K562 (cell line): ENCODE results near the gene GAL3ST2. TPM values are rescaled to one million over a fixed set of nuclear protein-coding genes. Genes with fewer than 3 reads are reported as not detected.

Experiments
- ATAC-seq: fragments of 200-7000 bp; cut with Tn5 transposase; 3 replicates; pipeline ENCODE4 v1.9.1; 2020; ENCODE audit warnings: moderate library complexity
- BruUV-seq: library from RNA; stranded (reverse); fragments of 400-500 nt; replicated peaks from 2 replicates; lab custom pipeline; 2021; lab: Mats Ljungman, UMichigan
- CTCF ChIA-PET: fragments of 300-600 bp; formaldehyde crosslinking; extraction: SDS; loops from one replicate; lab custom pipeline; 2021; ENCODE audit warnings: low intra/inter-chr PET ratio; lab: Yijun Ruan, JAX
- POLR2A ChIA-PET: fragments of 300-600, 350-650 bp; sonication (Branson Sonifier 250); formaldehyde crosslinking; extraction: SDS; loops from one replicate; lab custom pipeline; 2021; ENCODE audit warnings: antibody characterized with exemption, inconsistent platforms; lab: Yijun Ruan, JAX
- DNase-seq, 4 experiments: peaks; one replicate each; pipeline versions ENCODE4 v3.0.0 to v3.0.0-alpha.2; 2011 to 2018; ENCODE audit warnings: low spot score in 3 of 4, mixed read lengths in 3 of 4; ENCODE audit errors: extremely low read depth in 1 of 4
- FAIRE-seq: peaks from 2 replicates; lab custom pipeline; 2011; peaks lifted over from hg19 to GRCh38; lab: Jason Lieb, UNC
- H2AFZ ChIP-seq: 2 replicates; pipeline ENCODE4 v1.6.0; 2011; ENCODE audit warnings: low read depth, low read length, control low read depth, inconsistent platforms
- H3K27ac ChIP-seq: fragments of 200-600 bp; 3 replicates; pipeline ENCODE4 v1.8.0; 2011; ENCODE audit warnings: low read depth, mild to moderate bottlenecking, control low read depth, inconsistent platforms, low read length, moderate library complexity, mixed read lengths; ENCODE audit errors: extremely low read depth
- H3K27me3 ChIP-seq, 2 experiments: fragments of 300-600 bp in 1 of 2; 2 replicates in 1 of 2; 3 replicates in 1 of 2; pipeline versions ENCODE4 v1.6.0 to v1.8.0; 2011; ENCODE audit warnings: inconsistent platforms in 2 of 2, low read length in 2 of 2, mild to moderate bottlenecking in 1 of 2, mixed read lengths in 1 of 2, moderate library complexity in 1 of 2; ENCODE audit not compliant: control insufficient read depth in 2 of 2, insufficient read depth in 2 of 2
- H3K36me3 ChIP-seq: fragments of 300-600 bp; 3 replicates; pipeline ENCODE4 v1.8.0; 2011; ENCODE audit warnings: mild to moderate bottlenecking, low read length, inconsistent platforms; ENCODE audit not compliant: control insufficient read depth, insufficient read depth
- H3K4me1 ChIP-seq, 2 experiments: fragments of 200-600 bp in 1 of 2; replicated peaks in 1 of 2; 2 replicates in 1 of 2; 3 replicates in 1 of 2; pipeline versions ENCODE4 v1.5.1 to v1.8.0; 2011; ENCODE audit warnings: inconsistent platforms in 2 of 2, low read length in 2 of 2, mild to moderate bottlenecking in 1 of 2, mixed read lengths in 1 of 2, moderate library complexity in 1 of 2; ENCODE audit not compliant: control insufficient read depth in 2 of 2, insufficient read depth in 2 of 2
- H3K4me2 ChIP-seq: 2 replicates; pipeline ENCODE4 v1.6.1; 2011; ENCODE audit warnings: low read length, control low read depth, inconsistent platforms, mixed read lengths; ENCODE audit not compliant: insufficient read depth
- H3K4me3 ChIP-seq: fragments of 200-600 bp; sonication (generic), shearing (Covaris generic); 2 replicates; pipeline ENCODE4 v1.5.1; 2016; ENCODE audit warnings: control low read depth, inconsistent platforms
- H3K79me2 ChIP-seq: fragments of 200-600 bp; 3 replicates; pipeline ENCODE4 v1.8.0; 2011; ENCODE audit warnings: low read length, inconsistent platforms; ENCODE audit not compliant: control insufficient read depth, insufficient read depth
- H3K9ac ChIP-seq, 2 experiments: 2 replicates each; pipeline versions ENCODE4 v1.6.0 to v1.6.1; 2011; ENCODE audit warnings: low read depth in 2 of 2, low read length in 2 of 2, control low read depth in 1 of 2, inconsistent platforms in 1 of 2, mild to moderate bottlenecking in 1 of 2, mixed read lengths in 1 of 2; ENCODE audit not compliant: insufficient read depth in 1 of 2
- H3K9me1 ChIP-seq: one replicate; pipeline ENCODE4 v1.6.0; 2011; ENCODE audit warnings: inconsistent platforms, mild to moderate bottlenecking, low read length, moderate library complexity; ENCODE audit not compliant: control insufficient read depth, insufficient read depth
- H3K9me3 ChIP-seq: replicated peaks from 2 replicates; pipeline ENCODE4 v1.5.1; 2011; ENCODE audit warnings: low read depth, low read length, inconsistent platforms; ENCODE audit not compliant: control insufficient read depth, insufficient read depth
- H4K20me1 ChIP-seq: replicated peaks from 2 replicates; pipeline ENCODE4 v1.6.1; 2011; ENCODE audit warnings: low read length, inconsistent platforms, mixed read lengths; ENCODE audit not compliant: control insufficient read depth, insufficient read depth
- AFF4 ChIP-seq: sonication (generic); formaldehyde crosslinking; IDR thresholded peaks from 2 replicates; pipeline ENCODE4 v1.8.0; 2023; ENCODE audit warnings: mild to moderate bottlenecking, missing genetic modification reagents
- FOXJ2 ChIP-seq: fragments of 200-800 bp; sonication (Bioruptor generic); IDR thresholded peaks from 2 replicates; pipeline ENCODE4 v1.6.1; 2016; ENCODE audit warnings: missing genetic modification characterization, missing compliant biosample characterization
- MLX ChIP-seq, 2 experiments: fragments of 450-650 bp in 1 of 2; sonication (generic) in 1 of 2; formaldehyde crosslinking; conservative IDR thresholded peaks; 2 replicates each; pipeline versions ENCODE4 v1.4.0 to v1.8.1; 2020 to 2022; ENCODE audit warnings: mild to moderate bottlenecking in 1 of 2, missing genetic modification reagents in 1 of 2
- PHF21A ChIP-seq: fragments of 450-650 bp; IDR thresholded peaks from 2 replicates; pipeline ENCODE4 v1.6.1; 2017; ENCODE audit warnings: low read depth, borderline replicate concordance
- RERE ChIP-seq: sonication (generic); formaldehyde crosslinking; IDR thresholded peaks from 2 replicates; pipeline ENCODE4 v1.8.0; 2023; ENCODE audit warnings: missing genetic modification reagents, mild to moderate bottlenecking, borderline replicate concordance
- SOX6 ChIP-seq: fragments of 450-650 bp; IDR thresholded peaks from 2 replicates; pipeline ENCODE4 v1.6.1; 2014; ENCODE audit warnings: mild to moderate bottlenecking
- ZFPM2 ChIP-seq: fragments of 250-450 bp; sonication (Bioruptor Pico); IDR thresholded peaks from 2 replicates; pipeline ENCODE4 v1.5.1; 2022; ENCODE audit warnings: mild to moderate bottlenecking
- ZNF197 ChIP-seq: fragments of 200-800 bp; sonication (Bioruptor generic); IDR thresholded peaks from 2 replicates; pipeline ENCODE4 v1.6.1; 2016; ENCODE audit warnings: low read depth, missing genetic modification characterization, missing compliant biosample characterization
- WGBS: fragments of 100-300 bp; shearing (Covaris generic); methylation state at CpG from one replicate; pipeline ENCODE4 v1.1.6; 2016; ENCODE audit warnings: low coverage, mixed read lengths; ENCODE audit not compliant: insufficient coverage; ENCODE audit errors: missing lambda C conversion rate; 5-methylcytosine and 5-hydroxymethylcytosine counted together
- in situ Hi-C: fragments of 300-500 bp; cut with MboI; formaldehyde crosslinking; loops from 4 replicates; pipeline ENCODE4 v1.15.0; 2018; ENCODE audit warnings: inconsistent platforms, mixed read lengths
- intact Hi-C: fragments of 100-400 bp; cut with micrococcal nuclease; formaldehyde crosslinking; loops from 2 replicates; pipeline ENCODE4 v1.14.2; 2022
- polyA plus RNA-seq, 8 experiments: library from polyadenylated mRNA; depleted of rRNA in 4 of 8; stranded (reverse) in 5 of 8; unstranded in 3 of 8; fragments of >200 nt; fragmentation: Nextera tagmentation in 2 of 8; fragmentation: Illumina TruSeq in 1 of 8; extraction: Ambion mirVana in 2 of 8; extraction: Trizol in 1 of 8; gene quantifications; 2 replicates each; pipeline versions ENCODE4 v1.2.1 to v1.2.3, GENCODE V29; 2011 to 2014; ENCODE audit warnings: inconsistent platforms in 1 of 8, missing spikeins in 1 of 8
- total RNA-seq, 7 experiments: library from RNA; depleted of rRNA in 6 of 7; stranded (reverse); fragments of >200 nt in 6 of 7; fragmentation: Illumina TruSeq in 2 of 7; extraction: Trizol in 2 of 7; gene quantifications; 2 replicates each; pipeline versions ENCODE4 v1.2.1 to v1.2.3, GENCODE V29; 2011 to 2021; ENCODE audit warnings: low replicate concordance in 1 of 7

Gene GAL3ST2
- total and polyA plus RNA-seq, 9 of the 15 experiments (the other 6 are each of a cell fraction or from before 2014, with no cell fraction given), result 0.42 TPM; not detected in 8

GRCh38 chr2:241768850-241769249 is 7.8 kb upstream of the GAL3ST2 start (continued):
- TF ChIP-seq FOXJ2 (tag) (no peak), ZNF197 (CRISPR knock-in tag) (no peak), PHF21A (no peak), MLX (CRISPR knock-in tag; conservative IDR thresholded peaks at IDR 0.05) (no peak), SOX6 (no peak), ZFPM2 (CRISPR knock-in tag) (no peak)

GRCh38 chr2:241769819-241770184 is 6.8 kb upstream of the GAL3ST2 start:
- BruUV-seq, result no TSS peak
- Histone ChIP-seq H3K27ac (no peak overlapping the region), H2AFZ (no peak overlapping the region), H3K4me1 (peaks cover 0 to 43% of the 10 kb centered on the region in 2 experiments; a peak in 2 of 5 replicates), H3K9ac (no peak overlapping the region; a peak in 1 of 4 replicates), H3K4me2 (no peak overlapping the region), H3K36me3 (no peaks in the 10 kb centered on the region), H3K9me3 (no peaks in the 10 kb centered on the region), H4K20me1 (no peaks in the 10 kb centered on the region), H3K4me3 (no peak overlapping the region), H3K27me3 (no peaks in the 10 kb centered on the region), H3K9me1 (no peaks in the 10 kb centered on the region), H3K79me2 (no peaks in the 10 kb centered on the region)
- DNase-seq (peak in 1 of 4 experiments; percentile 1), FAIRE-seq (no peak), ATAC-seq (no peak)
- CTCF ChIA-PET, result no interaction called here
- intact Hi-C loops, result no loop called here
- POLR2A ChIA-PET, result no interaction called here
- in situ Hi-C loops, result no loop called here
- TF ChIP-seq RERE (no peak), AFF4 (CRISPR knock-in tag) (no peak)
- WGBS, result 92% methylated on average over 4 of the region's 13 CpGs
